DLD1 (cell line): ENCODE data around the gene ACACB.

Source experiments
- in situ Hi-C: cut with HindIII; loops from 2 replicates; pipeline ENCODE4 v1.10.0; 2017; ENCODE audit warnings: low sequenced_read_pairs

The ACACB gene

GRCh38 chr12:109271418-109271817 lies 155.0 kb downstream of the ACACB start:
- in situ Hi-C loops = no loop called here

GRCh38 chr12:109273354-109273753 lies 157.0 kb downstream of the ACACB start:
- in situ Hi-C loops = no loop called here

- in situ Hi-C loops = no loop called here
Measured at GRCh38 chr12:109274381-109274780, 158.0 kb downstream of the ACACB start.

GRCh38 chr12:109275173-109275572 lies 158.8 kb downstream of the ACACB start:
- in situ Hi-C loops = loop anchor here (5.0 kb wide), 1 partner anchor 57 kb away; no protein-coding TSS in a partner anchor

GRCh38 chr12:109276160-109276559 lies 159.8 kb downstream of the ACACB start:
- in situ Hi-C loops = loop anchor here (5.0 kb wide), 1 partner anchor 56 kb away; no protein-coding TSS in a partner anchor

- in situ Hi-C loops = loop anchor here (5.0 kb wide), 1 partner anchor 55 kb away; no protein-coding TSS in a partner anchor
Measured at GRCh38 chr12:109277255-109277898, 161.0 kb downstream of the ACACB start.

- in situ Hi-C loops = loop anchor here (5.0 kb wide), 1 partner anchor 54 kb away; no protein-coding TSS in a partner anchor
Measured at GRCh38 chr12:109277899-109278762, 161.7 kb downstream of the ACACB start.

- in situ Hi-C loops = loop anchor here (5.0 kb wide), 1 partner anchor 53 kb away; no protein-coding TSS in a partner anchor
Measured at GRCh38 chr12:109278912-109279311, 162.5 kb downstream of the ACACB start.

GRCh38 chr12:109279525-109279924 lies 163.1 kb downstream of the ACACB start:
- in situ Hi-C loops = loop anchor here (5.0 kb wide), 1 partner anchor 53 kb away; no protein-coding TSS in a partner anchor

- in situ Hi-C loops = no loop called here
Measured at GRCh38 chr12:109281452-109281851, 165.1 kb downstream of the ACACB start.

GRCh38 chr12:109284392-109284791 lies 168.0 kb downstream of the ACACB start:
- in situ Hi-C loops = no loop called here

- in situ Hi-C loops = no loop called here
Measured at GRCh38 chr12:109286252-109286651, 169.9 kb downstream of the ACACB start.

- in situ Hi-C loops = no loop called here
Measured at GRCh38 chr12:109286652-109287051, 170.3 kb downstream of the ACACB start.

- in situ Hi-C loops = no loop called here
Measured at GRCh38 chr12:109287181-109287580, 170.8 kb downstream of the ACACB start.

- in situ Hi-C loops = no loop called here
Measured at GRCh38 chr12:109287811-109288469, 171.6 kb downstream of the ACACB start.

- in situ Hi-C loops = no loop called here
Measured at GRCh38 chr12:109288571-109288970, 172.2 kb downstream of the ACACB start.

- in situ Hi-C loops = no loop called here
Measured at GRCh38 chr12:109289004-109289403, 172.6 kb downstream of the ACACB start.

GRCh38 chr12:109289551-109289950 lies 173.2 kb downstream of the ACACB start:
- in situ Hi-C loops = no loop called here

- in situ Hi-C loops = no loop called here
Measured at GRCh38 chr12:109290061-109290460, 173.7 kb downstream of the ACACB start.

GRCh38 chr12:109291117-109291516 lies 174.7 kb downstream of the ACACB start:
- in situ Hi-C loops = no loop called here
